ENCODE data around the gene EDARADD.

Gene EDARADD

GRCh38 chr1:236494586-236495466, 100.7 kb downstream of the EDARADD start:
- Mint-ChIP-seq H3K4me3 (peak overlapping the region; percentile 15), H3K36me3 (ENCODE audit: low read depth) (no peaks in the 10 kb centered on the region), H3K4me1 (peaks cover 55% of the 10 kb centered on the region), H3K27me3 (ENCODE audit: low read depth, poor library complexity) (peaks cover 3% of the 10 kb centered on the region), H3K9me3 (no peaks in the 10 kb centered on the region), H3K27ac (peak overlapping the region; percentile 91)
- DNase-seq: no peak
- TF ChIP-seq, protein P1, sequence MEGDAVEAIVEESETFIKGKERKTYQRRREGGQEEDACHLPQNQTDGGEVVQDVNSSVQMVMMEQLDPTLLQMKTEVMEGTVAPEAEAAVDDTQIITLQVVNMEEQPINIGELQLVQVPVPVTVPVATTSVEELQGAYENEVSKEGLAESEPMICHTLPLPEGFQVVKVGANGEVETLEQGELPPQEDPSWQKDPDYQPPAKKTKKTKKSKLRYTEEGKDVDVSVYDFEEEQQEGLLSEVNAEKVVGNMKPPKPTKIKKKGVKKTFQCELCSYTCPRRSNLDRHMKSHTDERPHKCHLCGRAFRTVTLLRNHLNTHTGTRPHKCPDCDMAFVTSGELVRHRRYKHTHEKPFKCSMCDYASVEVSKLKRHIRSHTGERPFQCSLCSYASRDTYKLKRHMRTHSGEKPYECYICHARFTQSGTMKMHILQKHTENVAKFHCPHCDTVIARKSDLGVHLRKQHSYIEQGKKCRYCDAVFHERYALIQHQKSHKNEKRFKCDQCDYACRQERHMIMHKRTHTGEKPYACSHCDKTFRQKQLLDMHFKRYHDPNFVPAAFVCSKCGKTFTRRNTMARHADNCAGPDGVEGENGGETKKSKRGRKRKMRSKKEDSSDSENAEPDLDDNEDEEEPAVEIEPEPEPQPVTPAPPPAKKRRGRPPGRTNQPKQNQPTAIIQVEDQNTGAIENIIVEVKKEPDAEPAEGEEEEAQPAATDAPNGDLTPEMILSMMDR (IDR thresholded peaks at IDR 0.05): no peak

GRCh38 chr1:236495467-236496112, 101.5 kb downstream of the EDARADD start:
- peaks cover 55% of the 10 kb centered on the region for H3K4me1 Mint-ChIP-seq
- H3K36me3 Mint-ChIP-seq (ENCODE audit: low read depth): no peaks in the 10 kb centered on the region
- no peak for DNase-seq
- peaks cover 3% of the 10 kb centered on the region for H3K27me3 Mint-ChIP-seq (ENCODE audit: low read depth, poor library complexity)
- H3K4me3 Mint-ChIP-seq: no peak overlapping the region
- TF ChIP-seq, protein P1 (IDR thresholded peaks at IDR 0.05): no peak
- H3K9me3 Mint-ChIP-seq: no peaks in the 10 kb centered on the region
- H3K27ac Mint-ChIP-seq: no peak overlapping the region

DNA sequence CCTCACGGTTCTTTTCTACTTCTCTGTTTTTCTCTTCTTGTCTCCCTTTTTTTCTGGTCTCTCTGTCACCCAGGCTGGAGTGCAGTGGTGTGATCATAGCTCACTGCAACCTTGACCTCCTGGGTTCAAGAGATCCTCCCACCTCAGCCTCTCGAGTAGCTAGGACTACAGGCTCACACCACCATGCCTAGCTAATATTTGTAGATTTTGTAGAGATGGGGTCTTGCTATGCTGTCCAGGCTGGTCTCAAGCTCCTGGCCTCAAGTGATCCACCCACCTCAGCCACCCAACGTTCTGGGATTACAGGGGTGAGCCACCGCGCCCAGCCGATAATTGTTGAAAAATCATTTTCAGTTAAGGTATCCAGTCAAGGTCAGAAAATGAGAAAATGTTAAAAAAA, 103.8 kb downstream of the EDARADD start:
- TF ChIP-seq, protein P1 (IDR thresholded peaks at IDR 0.05): no peak
- Mint-ChIP-seq H3K27ac (no peak overlapping the region), H3K4me1 (peaks cover 40% of the 10 kb centered on the region), H3K27me3 (ENCODE audit: low read depth, poor library complexity) (peaks cover 3% of the 10 kb centered on the region), H3K36me3 (ENCODE audit: low read depth) (no peaks in the 10 kb centered on the region), H3K4me3 (no peak overlapping the region), H3K9me3 (no peaks in the 10 kb centered on the region)
- no peak for DNase-seq

DNA sequence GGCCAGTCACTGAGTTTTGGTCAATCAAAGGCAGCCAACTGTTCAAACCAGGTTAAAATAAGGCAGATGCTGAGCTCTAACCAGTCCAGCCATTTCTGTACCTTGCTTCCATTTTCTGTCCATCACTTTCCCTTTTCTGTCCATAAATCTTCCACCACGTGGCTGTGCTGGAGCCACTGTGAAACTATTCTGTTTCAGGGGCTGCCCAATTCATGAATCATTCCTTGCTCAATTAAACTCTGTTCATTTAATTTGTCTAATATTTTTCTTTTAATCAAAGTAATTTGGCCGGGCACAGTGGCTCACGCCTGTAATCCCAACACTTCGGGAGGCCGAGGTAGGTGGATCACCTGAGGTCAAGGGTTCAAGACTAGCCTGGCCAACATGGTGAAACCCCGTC, 107.0 kb downstream of the EDARADD start:
- H3K9me3 Mint-ChIP-seq: no peaks in the 10 kb centered on the region
- peaks cover 4% of the 10 kb centered on the region for H3K27me3 Mint-ChIP-seq (ENCODE audit: low read depth, poor library complexity)
- H3K4me1 Mint-ChIP-seq: peaks cover 33% of the 10 kb centered on the region
- H3K36me3 Mint-ChIP-seq (ENCODE audit: low read depth): no peaks in the 10 kb centered on the region
- no peak overlapping the region for H3K27ac Mint-ChIP-seq
- no peak overlapping the region for H3K4me3 Mint-ChIP-seq
- no peak for DNase-seq
- TF ChIP-seq, protein P1 (IDR thresholded peaks at IDR 0.05): no peak

DNA sequence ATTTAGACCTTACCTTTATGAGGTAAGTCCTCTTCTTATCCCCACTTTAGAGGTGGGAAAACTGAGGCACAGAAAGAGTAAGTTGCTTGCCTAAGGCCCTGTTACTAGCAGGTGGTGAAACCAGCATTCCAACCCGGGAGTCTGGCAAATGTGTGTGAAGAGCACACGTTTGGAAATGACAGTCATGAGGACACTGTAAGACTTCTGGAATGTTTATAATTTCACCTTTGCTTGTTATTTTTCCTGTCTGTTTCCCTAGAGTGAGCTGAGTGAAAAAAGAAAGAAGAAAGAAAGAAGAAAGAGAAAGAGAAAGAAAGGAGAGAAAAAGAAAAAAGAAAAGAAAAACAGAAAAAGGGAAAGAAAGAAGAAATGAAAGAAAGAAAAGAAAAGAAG, 108.5 kb downstream of the EDARADD start:
- H3K27me3 Mint-ChIP-seq (ENCODE audit: low read depth, poor library complexity): peaks cover 4% of the 10 kb centered on the region
- no peaks in the 10 kb centered on the region for H3K9me3 Mint-ChIP-seq
- H3K4me3 Mint-ChIP-seq: peak overlapping the region; percentile 73
- H3K27ac Mint-ChIP-seq: peak overlapping the region; percentile 99
- DNase-seq: no peak
- H3K36me3 Mint-ChIP-seq (ENCODE audit: low read depth): no peaks in the 10 kb centered on the region
- TF ChIP-seq, protein P1 (IDR thresholded peaks at IDR 0.05): no peak
- H3K4me1 Mint-ChIP-seq: peaks cover 30% of the 10 kb centered on the region
